Left lung (tissue), 10 donors: ENCODE measurements around the gene HDAC7. TPM values are rescaled to one million over a fixed set of nuclear protein-coding genes. Genes with fewer than 3 reads are reported as not detected.
A peak's percentile ranks its signal among the peaks of the same experiment; 100 is the strongest.

ENCODE experiments used
- ATAC-seq: fragments of 200-7000 bp; cut with Tn5 transposase; one replicate; pipeline ENCODE4 v1.9.1; 2020; ENCODE audit warnings: moderate library complexity
- DNase-seq, 4 donors: peaks; one replicate each; pipeline ENCODE4 v3.0.0-alpha.2; 2013 to 2020
- H3K27ac ChIP-seq, 2 donors: fragments of 200-600 bp; sonication (generic) in 1 of 2; one replicate each; pipeline versions ENCODE4 v1.5.0 to v1.8.0; 2020 to 2021
- H3K27me3 ChIP-seq, 2 donors: fragments of 200-600 bp; sonication (generic) in 1 of 2; one replicate each; pipeline versions ENCODE4 v1.5.0 to v1.8.0; 2020 to 2021
- H3K36me3 ChIP-seq, 2 donors: fragments of 200-600 bp; sonication (generic) in 1 of 2; one replicate each; pipeline versions ENCODE4 v1.5.0 to v1.8.0; 2020 to 2021
- H3K4me1 ChIP-seq, 2 donors: fragments of 200-600 bp; one replicate each; pipeline ENCODE4 v1.8.0; 2021
- H3K4me3 ChIP-seq, 2 donors: fragments of 200-600 bp; sonication (generic) in 1 of 2; one replicate each; pipeline versions ENCODE4 v1.5.0 to v1.8.0; 2020 to 2021; ENCODE audit warnings: mild to moderate bottlenecking in 1 of 2
- H3K9me3 ChIP-seq, 2 donors: fragments of 200-600 bp; sonication (generic) in 1 of 2; one replicate each; pipeline versions ENCODE4 v1.5.0 to v1.8.0; 2020 to 2021
- intact Hi-C, 2 donors: fragments of 100-400 bp; cut with DNase I; formaldehyde crosslinking; loops; one replicate each; pipeline versions ENCODE4 v1.11.2 to v1.14.2; 2022
- polyA plus RNA-seq, 6 donors: library from polyadenylated mRNA; unstranded; fragments of 120-200 nt; gene quantifications; one replicate each; pipeline ENCODE4 v1.2.1, GENCODE V29; 2013; ENCODE audit not compliant: insufficient read length in 6 of 6
- total RNA-seq, 2 donors: library from RNA; stranded (reverse); fragmentation: NEBNext Ultra II Directional; extraction: Animal tissue kit (Norgen Biotek cat#: 25700); gene quantifications; one replicate each; pipeline ENCODE4 v1.2.1, GENCODE V29; 2021
- TF ChIP-seq, protein P1 (sequence below), 2 donors: fragments of 200-600 bp; sonication (generic) in 1 of 2; IDR thresholded peaks; one replicate each; pipeline versions ENCODE4 v1.5.0 to v1.8.0; 2021; ENCODE audit warnings: antibody characterized with exemption in 2 of 2
- donor health status: DM: no; HTN: yes; CAD: no.
- donor health status: DM: no; HTN: no; CAD: no.

Gene HDAC7
- total and polyA plus RNA-seq, 8 donors = 69.1 to 115 (median 84.1) TPM

- H3K27ac ChIP-seq = peak overlapping the region in 1 of 2 donors; percentile 48
These were observed 38.0 kb downstream of the HDAC7 start for GRCh38 chr12:47781479-47782371.

GRCh38 chr12:47779943-47780504 lies 39.7 kb downstream of the HDAC7 start:
- H3K27ac ChIP-seq = no peak overlapping the region
- H3K36me3 ChIP-seq = peaks cover 0 to 45% of the 10 kb centered on the region in 2 donors
- intact Hi-C loops = loop anchor here in 1 of 2 donors (5.0 to 10.0 kb wide), 2 partner anchors 55 to 63 kb away; no protein-coding TSS in a partner anchor
- no peaks in the 10 kb centered on the region for H3K9me3 ChIP-seq
- H3K27me3 ChIP-seq = no peaks in the 10 kb centered on the region
- TF ChIP-seq, protein P1, sequence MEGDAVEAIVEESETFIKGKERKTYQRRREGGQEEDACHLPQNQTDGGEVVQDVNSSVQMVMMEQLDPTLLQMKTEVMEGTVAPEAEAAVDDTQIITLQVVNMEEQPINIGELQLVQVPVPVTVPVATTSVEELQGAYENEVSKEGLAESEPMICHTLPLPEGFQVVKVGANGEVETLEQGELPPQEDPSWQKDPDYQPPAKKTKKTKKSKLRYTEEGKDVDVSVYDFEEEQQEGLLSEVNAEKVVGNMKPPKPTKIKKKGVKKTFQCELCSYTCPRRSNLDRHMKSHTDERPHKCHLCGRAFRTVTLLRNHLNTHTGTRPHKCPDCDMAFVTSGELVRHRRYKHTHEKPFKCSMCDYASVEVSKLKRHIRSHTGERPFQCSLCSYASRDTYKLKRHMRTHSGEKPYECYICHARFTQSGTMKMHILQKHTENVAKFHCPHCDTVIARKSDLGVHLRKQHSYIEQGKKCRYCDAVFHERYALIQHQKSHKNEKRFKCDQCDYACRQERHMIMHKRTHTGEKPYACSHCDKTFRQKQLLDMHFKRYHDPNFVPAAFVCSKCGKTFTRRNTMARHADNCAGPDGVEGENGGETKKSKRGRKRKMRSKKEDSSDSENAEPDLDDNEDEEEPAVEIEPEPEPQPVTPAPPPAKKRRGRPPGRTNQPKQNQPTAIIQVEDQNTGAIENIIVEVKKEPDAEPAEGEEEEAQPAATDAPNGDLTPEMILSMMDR (IDR thresholded peaks at IDR 0.05) = no peak
- DNase-seq (peak in 1 of 4 donors; percentile 39), ATAC-seq (peak; percentile 1)
- peaks cover 8 to 46% of the 10 kb centered on the region in 2 donors for H3K4me1 ChIP-seq
- no peak overlapping the region for H3K4me3 ChIP-seq

More at GRCh38 chr12:47781479-47782371, 38.0 kb downstream of the HDAC7 start:
- ATAC-seq (peak; percentile 1), DNase-seq (peak in 1 of 4 donors; percentile 54)
- peaks cover 4 to 29% of the 10 kb centered on the region in 2 donors for H3K4me1 ChIP-seq
- peaks cover 0 to 62% of the 10 kb centered on the region in 2 donors for H3K36me3 ChIP-seq
- TF ChIP-seq, protein P1 (IDR thresholded peaks at IDR 0.05) = no peak
- intact Hi-C loops = no loop called here
- H3K4me3 ChIP-seq = no peak overlapping the region
- no peaks in the 10 kb centered on the region for H3K27me3 ChIP-seq
- no peaks in the 10 kb centered on the region for H3K9me3 ChIP-seq

GRCh38 chr12:47779301-47779942 lies 40.3 kb downstream of the HDAC7 start:
- TF ChIP-seq, protein P1 (IDR thresholded peaks at IDR 0.05) = peak; percentile 88 to 93
- H3K27me3 ChIP-seq = no peaks in the 10 kb centered on the region
- H3K27ac ChIP-seq = no peak overlapping the region
- H3K4me1 ChIP-seq = peaks cover 11 to 52% of the 10 kb centered on the region in 2 donors
- no peaks in the 10 kb centered on the region for H3K9me3 ChIP-seq
- peaks cover 0 to 39% of the 10 kb centered on the region in 2 donors for H3K36me3 ChIP-seq
- DNase-seq (peak; percentile 83 to 94 (median 89)), ATAC-seq (peak; percentile 85)
- no peak overlapping the region for H3K4me3 ChIP-seq
- intact Hi-C loops = loop anchor here in 1 of 2 donors (5.0 to 10.0 kb wide), 2 partner anchors 55 to 62 kb away; no protein-coding TSS in a partner anchor

DNA sequence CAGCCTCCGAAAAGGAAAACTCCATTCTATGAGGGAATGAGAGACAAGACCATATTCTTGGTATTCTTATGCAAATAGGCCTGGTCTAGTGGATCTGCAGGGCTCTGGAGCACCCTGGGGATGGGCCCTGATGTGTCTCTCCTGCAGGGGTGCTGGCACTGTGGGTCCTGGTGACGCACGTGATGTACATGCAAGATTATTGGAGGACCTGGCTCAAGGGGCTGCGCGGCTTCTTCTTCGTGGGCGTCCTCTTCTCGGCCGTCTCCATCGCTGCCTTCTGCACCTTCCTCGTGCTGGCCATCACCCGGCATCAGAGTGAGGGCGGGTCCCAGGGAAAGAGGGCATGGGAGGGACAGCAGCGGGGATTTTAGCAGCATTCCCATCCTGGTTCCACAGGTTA lies 40.8 kb downstream of the HDAC7 start:
- Histone ChIP-seq H3K36me3 (peaks cover 0 to 33% of the 10 kb centered on the region in 2 donors), H3K9me3 (no peaks in the 10 kb centered on the region), H3K27me3 (no peaks in the 10 kb centered on the region), H3K27ac (no peak overlapping the region), H3K4me3 (no peak overlapping the region), H3K4me1 (peaks cover 16 to 57% of the 10 kb centered on the region in 2 donors)
- DNase-seq (no peak), ATAC-seq (no peak)
- TF ChIP-seq, protein P1 (IDR thresholded peaks at IDR 0.05) = no peak
- intact Hi-C loops = loop anchor here in 1 of 2 donors (5.0 to 10.0 kb wide), 2 partner anchors 56 to 62 kb away; no protein-coding TSS in a partner anchor
